GM18858 (cell line): ENCODE results near the gene APCDD1L.
"Not testable (repeated sequence)": the region's sequence is repeated elsewhere in the genome, so short reads cannot be mapped to it uniquely, and the experiment has no call there.

Experiments used
- ATAC-seq: cut with Tn5 transposase; IDR thresholded peaks from one replicate; pipeline ENCODE4 v1.9.1; 2021; ENCODE audit not compliant: unreplicated experiment

Gene APCDD1L

DNA sequence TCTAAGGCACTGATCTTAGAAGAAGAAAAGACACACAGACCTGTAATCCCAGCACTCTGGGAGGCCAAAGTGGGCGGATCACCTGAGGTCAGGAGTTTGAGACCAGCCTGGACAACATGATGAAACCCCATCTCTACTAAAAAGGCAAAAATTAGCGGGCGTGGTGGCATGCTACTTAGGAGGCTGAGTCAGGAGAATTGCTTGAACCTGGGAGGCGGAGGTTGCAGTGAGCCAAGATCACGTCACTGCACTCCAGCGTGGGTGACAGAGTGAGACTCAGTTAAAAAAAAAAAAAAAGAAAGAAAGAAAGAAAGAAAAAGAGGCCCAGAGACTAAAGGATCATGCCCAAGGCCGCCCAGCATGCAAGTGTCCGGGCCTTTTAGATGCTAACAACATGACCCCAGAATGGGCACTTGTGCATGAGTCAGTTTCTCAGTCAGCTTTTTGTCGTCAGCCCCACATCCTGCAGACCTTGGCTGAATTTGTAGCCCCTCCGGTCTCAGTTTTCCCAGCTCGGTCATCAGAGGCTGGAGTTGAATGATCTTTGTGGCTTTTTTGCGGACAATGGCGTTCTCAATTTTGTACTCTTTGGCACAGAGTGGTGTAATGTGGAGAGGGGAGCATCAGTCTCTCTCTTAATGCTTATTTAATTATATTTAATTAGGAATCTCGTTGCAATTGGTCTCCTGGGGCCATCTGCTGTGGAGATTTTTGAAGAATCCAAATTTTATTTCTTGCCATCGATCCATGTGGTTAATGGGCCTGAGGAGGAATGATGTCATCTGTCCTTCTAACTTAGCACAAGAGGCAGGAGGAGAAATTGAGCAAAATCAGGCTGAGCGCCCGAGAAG lies 30.6 kb upstream of the APCDD1L start:
- no peak for ATAC-seq

DNA sequence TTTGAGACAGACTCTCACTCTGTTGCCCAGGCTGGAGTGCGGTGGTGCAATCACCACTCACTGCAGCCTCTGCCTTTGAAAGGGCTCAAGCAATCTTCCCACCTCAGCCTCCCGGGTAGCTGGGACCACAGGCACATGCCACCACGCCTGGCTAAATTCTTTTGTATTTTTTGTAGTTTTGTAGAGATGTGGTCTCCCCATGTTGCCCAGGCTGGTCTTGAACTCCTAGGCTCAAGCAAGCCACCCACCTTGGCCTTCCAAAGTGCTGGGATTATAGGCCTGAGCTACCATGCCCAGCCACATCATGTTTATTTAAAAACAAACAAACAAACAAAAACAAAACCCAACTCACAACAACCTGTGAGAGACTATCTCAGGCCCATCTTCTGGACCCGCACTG lies 29.7 kb upstream of the APCDD1L start:
- no peak for ATAC-seq

GRCh38 chr20:58544286-58544685 lies 29.1 kb upstream of the APCDD1L start:
- no peak for ATAC-seq

- ATAC-seq, result no peak
Observed at GRCh38 chr20:58543274-58543673, 28.1 kb upstream of the APCDD1L start.

- no peak for ATAC-seq
Observed at GRCh38 chr20:58542411-58543095, 27.4 kb upstream of the APCDD1L start.

GRCh38 chr20:58542034-58542410 lies 26.8 kb upstream of the APCDD1L start:
- ATAC-seq, result not testable (repeated sequence)

GRCh38 chr20:58538752-58539151 lies 23.6 kb upstream of the APCDD1L start:
- ATAC-seq, result no peak

- ATAC-seq, result no peak
Observed at GRCh38 chr20:58537831-58538230, 22.6 kb upstream of the APCDD1L start.

DNA sequence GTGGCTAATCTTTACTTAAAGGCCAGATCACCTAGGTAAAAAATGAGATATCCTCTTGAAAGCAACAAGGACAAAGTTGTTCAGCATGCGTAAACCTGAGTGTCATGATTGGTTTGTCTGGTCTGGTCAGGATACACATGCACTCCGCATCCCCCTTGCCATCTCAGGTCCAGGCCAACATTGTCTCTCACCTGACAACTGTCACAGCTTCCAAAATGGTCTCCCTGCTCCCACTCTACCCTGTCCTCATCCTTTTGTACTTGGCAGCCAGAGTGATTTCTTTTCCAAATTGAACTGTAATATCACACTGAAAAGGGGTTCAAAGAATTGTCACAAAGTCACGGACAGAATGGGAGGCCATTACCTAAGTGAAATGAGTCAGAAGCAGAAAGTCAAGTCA lies 21.1 kb upstream of the APCDD1L start:
- ATAC-seq, result no peak

DNA sequence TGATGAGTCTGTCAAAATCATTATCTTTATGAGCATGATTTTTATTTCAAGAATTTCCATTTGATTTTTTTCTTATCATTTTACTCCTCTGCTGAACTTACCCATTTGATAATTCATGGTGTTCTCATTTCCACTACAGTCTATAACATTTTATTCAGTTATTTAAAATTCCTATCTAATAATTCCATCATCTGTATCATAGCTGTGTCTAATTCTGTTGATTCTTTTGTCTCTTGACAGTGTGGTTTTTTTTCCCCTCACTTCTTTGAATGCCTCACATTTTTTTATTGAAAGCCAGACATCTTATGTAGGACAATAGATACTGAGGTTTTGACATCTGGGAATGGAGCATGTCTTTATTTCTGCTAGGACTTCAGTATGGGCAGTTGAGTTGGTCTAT lies 16.5 kb upstream of the APCDD1L start:
- ATAC-seq, result no peak

- no peak for ATAC-seq
Observed at GRCh38 chr20:58531063-58531462, 15.9 kb upstream of the APCDD1L start.

GRCh38 chr20:58528412-58528811 lies 13.2 kb upstream of the APCDD1L start:
- no peak for ATAC-seq

GRCh38 chr20:58526411-58526810 lies 11.2 kb upstream of the APCDD1L start:
- ATAC-seq, result no peak

GRCh38 chr20:58524814-58525213 lies 9.6 kb upstream of the APCDD1L start:
- no peak for ATAC-seq

GRCh38 chr20:58523971-58524315 lies 8.7 kb upstream of the APCDD1L start:
- no peak for ATAC-seq

GRCh38 chr20:58523072-58523970 lies 8.1 kb upstream of the APCDD1L start:
- ATAC-seq, result no peak

GRCh38 chr20:58522666-58523065 lies 7.5 kb upstream of the APCDD1L start:
- no peak for ATAC-seq

GRCh38 chr20:58521763-58522162 lies 6.6 kb upstream of the APCDD1L start:
- ATAC-seq, result no peak

GRCh38 chr20:58519940-58520712 lies 4.9 kb upstream of the APCDD1L start:
- no peak for ATAC-seq

GRCh38 chr20:58518896-58519593 lies 3.8 kb upstream of the APCDD1L start:
- no peak for ATAC-seq
